B cell (primary cell): ENCODE measurements around the gene ARHGAP45. TPM values are rescaled to one million over a fixed set of nuclear protein-coding genes. Genes with fewer than 3 reads are reported as not detected.

Experiments
- ATAC-seq: fragments of 200-7000 bp; cut with Tn5 transposase; one replicate; pipeline ENCODE4 v1.10.0; 2021; ENCODE audit warnings: low read depth, mild to moderate bottlenecking, moderate number of reproducible peaks, moderate library complexity
- CTCF ChIA-PET: fragments of 350-600 bp; sonication (Branson Sonifier 250); formaldehyde crosslinking; loops from one replicate; lab custom pipeline; 2021; ENCODE audit warnings: antibody characterized with exemption, inconsistent platforms; lab: Charles Lee
- POLR2A ChIA-PET: fragments of 350-600 bp; sonication (Branson Sonifier 250); formaldehyde crosslinking; loops from one replicate; lab custom pipeline; 2021; ENCODE audit warnings: antibody characterized with exemption; lab: Charles Lee
- DNase-seq: peaks from one replicate; pipeline ENCODE4 v3.0.0; 2013
- H2AFZ ChIP-seq: 2 replicates; pipeline ENCODE4 v1.6.1; 2012; ENCODE audit warnings: mild to moderate bottlenecking, low read depth, low read length; ENCODE audit not compliant: insufficient read depth, poor library complexity, severe bottlenecking
- H3K27ac ChIP-seq, 2 donors: 1 replicate in 1 of 2; 2 replicates in 1 of 2; pipeline ENCODE4 v1.5.1; 2012 to 2013; ENCODE audit warnings: low read length in 2 of 2, mild to moderate bottlenecking in 2 of 2, moderate library complexity in 1 of 2
- H3K27me3 ChIP-seq, 4 experiments: fragments of 200-600 bp in 1 of 4; sonication (generic) in 1 of 4; replicated peaks in 1 of 4; 1 replicate in 2 of 4; 2 replicates in 2 of 4; pipeline versions ENCODE4 v1.6.1 to v1.7.0; 2013 to 2016; ENCODE audit warnings: low read length in 3 of 4, mild to moderate bottlenecking in 2 of 4, mixed read lengths in 1 of 4, moderate library complexity in 1 of 4; ENCODE audit not compliant: insufficient read depth in 4 of 4, control insufficient read depth in 3 of 4; ENCODE audit errors: control extremely low read depth in 1 of 4
- H3K36me3 ChIP-seq, 2 experiments: replicated peaks in 1 of 2; 1 replicate in 1 of 2; 2 replicates in 1 of 2; pipeline versions ENCODE4 v1.6.1 to v1.7.1; 2013; ENCODE audit warnings: low read length in 1 of 2; ENCODE audit not compliant: insufficient read depth in 2 of 2, control insufficient read depth in 1 of 2; ENCODE audit errors: control extremely low read depth in 1 of 2, extremely low read depth in 1 of 2
- H3K4me1 ChIP-seq, 2 donors: fragments of 200-600 bp in 1 of 2; sonication (generic) in 1 of 2; 1 replicate in 1 of 2; 2 replicates in 1 of 2; pipeline versions ENCODE4 v1.5.1 to v1.6.1; 2013 to 2017; ENCODE audit warnings: low read length in 2 of 2; ENCODE audit not compliant: control insufficient read depth in 2 of 2, insufficient read depth in 2 of 2
- H3K4me2 ChIP-seq: replicated peaks from 2 replicates; pipeline ENCODE3; 2012; ENCODE audit warnings: mild to moderate bottlenecking, low read depth, low read length; ENCODE audit not compliant: poor library complexity, severe bottlenecking
- H3K4me3 ChIP-seq, 5 experiments: fragments of 200-600 bp in 1 of 5; sonication (generic) in 1 of 5; 1 replicate in 3 of 5; 2 replicates in 2 of 5; pipeline versions ENCODE4 v1.5.1 to v1.7.0; 2011 to 2016; ENCODE audit warnings: low read length in 4 of 5, mild to moderate bottlenecking in 4 of 5, low read depth in 2 of 5, control low read depth in 1 of 5, moderate library complexity in 1 of 5; ENCODE audit not compliant: insufficient read depth in 1 of 5; ENCODE audit errors: control extremely low read depth in 1 of 5, extremely low read depth in 1 of 5
- H3K79me2 ChIP-seq: fragments of 200-600 bp; sonication (generic); one replicate; pipeline ENCODE4 v1.6.0; 2016; ENCODE audit warnings: low read length; ENCODE audit not compliant: control insufficient read depth, insufficient read depth
- H3K9ac ChIP-seq: fragments of 200-600 bp; sonication (generic); 2 replicates; pipeline ENCODE4 v1.6.1; 2017; ENCODE audit warnings: mild to moderate bottlenecking, low read length, moderate library complexity
- H3K9me3 ChIP-seq, 3 donors: one replicate each; pipeline versions ENCODE4 v1.6.1 to v1.7.1; 2013; ENCODE audit warnings: low read length in 2 of 3; ENCODE audit not compliant: control insufficient read depth in 2 of 3, insufficient read depth in 1 of 3; ENCODE audit errors: control extremely low read depth in 1 of 3
- H4K20me1 ChIP-seq: 2 replicates; pipeline ENCODE4 v1.6.0; 2012; ENCODE audit warnings: mild to moderate bottlenecking, low read length; ENCODE audit not compliant: insufficient read depth, control insufficient read depth, poor library complexity, severe bottlenecking
- H3K27ac Mint-ChIP-seq: one replicate; pipeline ENCODE4 v1.8.0; 2021; ENCODE audit warnings: mixed read lengths
- H3K27me3 Mint-ChIP-seq: one replicate; pipeline ENCODE4 v1.8.0; 2021; ENCODE audit warnings: mixed read lengths
- H3K4me1 Mint-ChIP-seq: one replicate; pipeline ENCODE4 v1.8.0; 2021; ENCODE audit warnings: mixed read lengths
- H3K4me3 Mint-ChIP-seq: one replicate; pipeline ENCODE4 v1.8.0; 2021; ENCODE audit warnings: mixed read lengths
- H3K9me3 Mint-ChIP-seq: one replicate; pipeline ENCODE4 v1.8.0; 2022; ENCODE audit warnings: mixed read lengths; ENCODE audit not compliant: insufficient read depth
- CTCF ChIP-seq: fragments of 200-600 bp; IDR thresholded peaks from one replicate; pipeline ENCODE4 v1.8.0; 2022; ENCODE audit warnings: antibody characterized with exemption, mild to moderate bottlenecking
- EZH2 ChIP-seq: IDR thresholded peaks from 2 replicates; pipeline ENCODE4 v1.6.1; 2012; ENCODE audit warnings: borderline replicate concordance, low read depth, mild to moderate bottlenecking, moderate library complexity, low read length; ENCODE audit not compliant: insufficient read depth, poor library complexity, severe bottlenecking
- WGBS: methylation state at CpG from one replicate; pipeline ENCODE4 v1.1.5; 2013; ENCODE audit warnings: missing lambda C conversion rate; ENCODE audit not compliant: insufficient coverage; 5-methylcytosine and 5-hydroxymethylcytosine counted together
- intact Hi-C: fragments of 100-400 bp; cut with micrococcal nuclease; formaldehyde crosslinking; loops from one replicate; pipeline ENCODE4 v1.10.0; 2022
- polyA plus RNA-seq: library from polyadenylated mRNA; depleted of rRNA; stranded (reverse); fragments of >200 nt; gene quantifications from 2 replicates; pipeline ENCODE4 v1.2.3, GENCODE V29; 2012
- total RNA-seq, 2 donors: library from RNA; stranded (reverse); fragments of 120-200 nt in 1 of 2; gene quantifications; 1 replicate in 1 of 2; 2 replicates in 1 of 2; pipeline versions ENCODE4 v1.2.3 to v1.2.4, GENCODE V29; 2013 to 2022

ARHGAP45 gene
- total and polyA plus RNA-seq, 2 donors (not counting 1 experiment from before 2014, with no cell fraction given): 488 to 490 TPM

GRCh38 chr19:1041272-1041834 is 25.6 kb upstream of the ARHGAP45 start:
- Histone ChIP-seq H3K27ac (no peak overlapping the region), H3K36me3 (peaks cover 0 to 48% of the 10 kb centered on the region in 2 experiments), H3K4me1 (peaks cover 35 to 57% of the 10 kb centered on the region in 2 donors), H3K79me2 (peaks cover 50% of the 10 kb centered on the region), H3K27me3 (no peaks in the 10 kb centered on the region), H2AFZ (peak overlapping the region; percentile 3), H3K9me3 (peaks cover 0 to 4% (median 0%) of the 10 kb centered on the region in 3 donors), H3K9ac (peak overlapping the region; percentile 85), H3K4me3 (peak overlapping the region; percentile 69 to 90 (median 75)), H4K20me1 (peaks cover 62% of the 10 kb centered on the region), H3K4me2 (peak overlapping the region; percentile 92)
- Mint-ChIP-seq H3K27ac (peak overlapping the region; percentile 99), H3K4me3 (peak overlapping the region; percentile 97), H3K9me3 (no peaks in the 10 kb centered on the region), H3K4me1 (peaks cover 43% of the 10 kb centered on the region), H3K27me3 (no peaks in the 10 kb centered on the region)
- ATAC-seq: no peak
- no peak for DNase-seq
- TF ChIP-seq EZH2: no peak
- no peak for TF ChIP-seq CTCF
- ChIA-PET POLR2A (interaction anchor here (0.9 to 6.8 kb wide), 11 partner anchors 13 to 92 kb away, joined by 3 to 91 read pairs (median 6); partner anchors contain the start of genes CNN2 and RNU6-2), CTCF (interaction anchor here (1.2 to 1.5 kb wide), 3 partner anchors 14 to 24 kb away, joined by 3 to 4 read pairs (median 4); no protein-coding TSS in a partner anchor)
- WGBS: 61% methylated on average over 25 of the region's 26 CpGs
- intact Hi-C loops: no loop called here
